Measurements from ENCODE around the gene NPEPL1. TPM values are rescaled to one million over a fixed set of nuclear protein-coding genes. Genes with fewer than 3 reads are reported as not detected.

The NPEPL1 gene
- total and polyA plus RNA-seq, 2 of the 8 experiments (the other 6 are each of a cell fraction or from before 2014, with no cell fraction given), result 12.4 to 26.8 TPM

DNA sequence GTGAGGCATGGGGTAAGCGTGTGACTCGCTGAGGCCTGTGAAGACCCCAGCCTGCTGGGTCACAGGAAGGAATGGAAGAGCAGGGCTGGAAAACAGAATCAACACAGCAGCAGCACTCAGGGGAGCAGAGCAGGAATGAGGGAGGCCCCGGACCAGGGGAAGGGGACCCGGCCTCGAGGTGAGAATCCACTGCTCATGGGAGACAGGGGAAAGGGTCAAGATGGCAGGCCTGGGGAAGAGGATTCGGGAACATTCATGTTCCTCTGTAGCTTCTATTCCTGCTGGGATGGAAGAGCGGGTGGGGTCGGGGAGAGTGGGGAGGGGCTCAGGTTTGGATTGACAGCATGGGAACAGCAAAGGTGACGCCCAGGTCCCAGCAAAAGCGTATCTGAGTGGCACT is 59.4 kb downstream of the NPEPL1 start (continued):
- TF ChIP-seq ZNF274 (IDR thresholded peaks at IDR 0.05; ENCODE audit: borderline replicate concordance, extremely low read depth, low read length) (no peak), RAD21 (IDR thresholded peaks at IDR 0.05 in 1 of 2, conservative IDR thresholded peaks at IDR 0.05 in 1 of 2; ENCODE audit: low read depth in 2 of 2, low read length in 2 of 2) (no peak), KDM4A (IDR thresholded peaks at IDR 0.05; ENCODE audit: low read depth, low read length, severe bottlenecking) (no peak), USF2 (IDR thresholded peaks at IDR 0.05; ENCODE audit: low read length) (no peak)

Measured in H1 (cell line).